ENCODE measurements around the gene NPAS2. TPM values are rescaled to one million over a fixed set of nuclear protein-coding genes. Genes with fewer than 3 reads are reported as not detected.

Gene NPAS2
- polyA plus RNA-seq, 1 donor (not counting 4 experiments of a cell fraction or from before 2014, with no cell fraction given): 17.7 TPM

GRCh38 chr2:100928235-100928634 is 108.3 kb downstream of the NPAS2 start:
- Histone ChIP-seq H2AFZ (ENCODE audit: control insufficient read depth, low read length) (no peak overlapping the region), H3K4me2 (ENCODE audit: control insufficient read depth, extremely low read depth, insufficient read depth, low read depth, low read length) (no peak overlapping the region), H3K4me1 (ENCODE audit: control insufficient read depth, extremely low read depth, insufficient read depth, low read length) (no peaks in the 10 kb centered on the region), H3K27me3 (ENCODE audit: control insufficient read depth, extremely low read depth, insufficient read depth, low read length) (no peaks in the 10 kb centered on the region), H3K9ac (ENCODE audit: control insufficient read depth, extremely low read depth, insufficient read depth, low read length) (no peak overlapping the region), H3K36me3 (ENCODE audit: control insufficient read depth in 2 of 2, extremely low read depth in 1 of 2, insufficient read depth in 2 of 2, low read length in 2 of 2) (peaks cover 7 to 20% of the 10 kb centered on the region in 2 experiments), H3K9me3 (ENCODE audit: control insufficient read depth, low read depth, low read length) (no peaks in the 10 kb centered on the region), H3K79me2 (ENCODE audit: control insufficient read depth, insufficient read depth, low read length) (no peaks in the 10 kb centered on the region), H4K20me1 (ENCODE audit: control insufficient read depth, extremely low read depth, insufficient read depth, low read length) (no peaks in the 10 kb centered on the region), H3K27ac (ENCODE audit: control insufficient read depth, insufficient read depth, low read length) (no peak overlapping the region), H3K4me3 (ENCODE audit: control insufficient read depth in 2 of 3, extremely low read depth in 1 of 3, insufficient read depth in 2 of 3, low read depth in 1 of 3, low read length in 3 of 3) (no peak overlapping the region), H3K9me1 (ENCODE audit: control insufficient read depth, extremely low read depth, insufficient read depth, low read length) (no peaks in the 10 kb centered on the region)
- TF ChIP-seq EZH2 (IDR thresholded peaks at IDR 0.05; ENCODE audit: low read length): no peak
- TF ChIP-seq CTCF (optimal IDR thresholded peaks at IDR 0.05 in 1 of 3, IDR thresholded peaks at IDR 0.05 in 1 of 3, conservative IDR thresholded peaks at IDR 0.05 in 1 of 3; ENCODE audit: extremely low read depth in 1 of 3, insufficient read depth in 2 of 3, low read length in 3 of 3): no peak
- dilution Hi-C loops (cut with MboI; ENCODE audit: extremely low pct_ligation_motif_present, low sequenced_read_pairs): no loop called here
- DNase-seq (ENCODE audit: low read depth, low spot score) (no peak), FAIRE-seq (no peak)

GRCh38 chr2:100929147-100929546 is 109.2 kb downstream of the NPAS2 start:
- no peaks in the 10 kb centered on the region for H3K9me1 ChIP-seq (ENCODE audit: control insufficient read depth, extremely low read depth, insufficient read depth, low read length)
- no peak overlapping the region for H3K27ac ChIP-seq (ENCODE audit: control insufficient read depth, insufficient read depth, low read length)
- no peaks in the 10 kb centered on the region for H3K9me3 ChIP-seq (ENCODE audit: control insufficient read depth, low read depth, low read length)
- no peaks in the 10 kb centered on the region for H3K79me2 ChIP-seq (ENCODE audit: control insufficient read depth, insufficient read depth, low read length)
- FAIRE-seq (no peak), DNase-seq (ENCODE audit: low read depth, low spot score) (no peak)
- no peak overlapping the region for H3K4me3 ChIP-seq (ENCODE audit: control insufficient read depth in 2 of 3, extremely low read depth in 1 of 3, insufficient read depth in 2 of 3, low read depth in 1 of 3, low read length in 3 of 3)
- H3K9ac ChIP-seq (ENCODE audit: control insufficient read depth, extremely low read depth, insufficient read depth, low read length): no peak overlapping the region
- H4K20me1 ChIP-seq (ENCODE audit: control insufficient read depth, extremely low read depth, insufficient read depth, low read length): no peaks in the 10 kb centered on the region
- H3K4me2 ChIP-seq (ENCODE audit: control insufficient read depth, extremely low read depth, insufficient read depth, low read depth, low read length): no peak overlapping the region
- H3K27me3 ChIP-seq (ENCODE audit: control insufficient read depth, extremely low read depth, insufficient read depth, low read length): no peaks in the 10 kb centered on the region
- H3K4me1 ChIP-seq (ENCODE audit: control insufficient read depth, extremely low read depth, insufficient read depth, low read length): no peaks in the 10 kb centered on the region
- H2AFZ ChIP-seq (ENCODE audit: control insufficient read depth, low read length): no peak overlapping the region
- TF ChIP-seq EZH2 (IDR thresholded peaks at IDR 0.05; ENCODE audit: low read length): no peak
- TF ChIP-seq CTCF (optimal IDR thresholded peaks at IDR 0.05 in 1 of 3, IDR thresholded peaks at IDR 0.05 in 1 of 3, conservative IDR thresholded peaks at IDR 0.05 in 1 of 3; ENCODE audit: extremely low read depth in 1 of 3, insufficient read depth in 2 of 3, low read length in 3 of 3): no peak
- dilution Hi-C loops (cut with MboI; ENCODE audit: extremely low pct_ligation_motif_present, low sequenced_read_pairs): no loop called here
- peaks cover 9 to 25% of the 10 kb centered on the region in 2 experiments for H3K36me3 ChIP-seq (ENCODE audit: control insufficient read depth in 2 of 2, extremely low read depth in 1 of 2, insufficient read depth in 2 of 2, low read length in 2 of 2)

All from keratinocyte (primary cell).